SK-N-SH (cell line): ENCODE measurements around the gene ZNF486. TPM values are rescaled to one million over a fixed set of nuclear protein-coding genes. Genes with fewer than 3 reads are reported as not detected.

Experiments used
- CTCF ChIA-PET: fragments of 300-600, 350-600 bp; formaldehyde crosslinking; extraction: SDS; loops from one replicate; lab custom pipeline; 2021; lab: Yijun Ruan, JAX
- POLR2A ChIA-PET: fragments of 350-600 bp; sonication (Branson Sonifier 250); formaldehyde crosslinking; extraction: SDS; loops from one replicate; lab custom pipeline; 2020; ENCODE audit warnings: antibody characterized with exemption, inconsistent platforms; lab: Yijun Ruan, JAX
- DNase-seq: peaks from one replicate; pipeline ENCODE4 v3.0.0; 2012
- H2AFZ ChIP-seq: fragments of 200-600 bp; sonication (generic); 2 replicates; pipeline ENCODE4 v1.8.1; 2016; ENCODE audit warnings: antibody characterized with exemption, mild to moderate bottlenecking, low read depth
- H3F3A ChIP-seq: fragments of 200-600 bp; sonication (generic); replicated peaks from 2 replicates; pipeline ENCODE3; 2016; ENCODE audit warnings: antibody characterized with exemption, mild to moderate bottlenecking; ENCODE audit not compliant: insufficient read depth
- H3K27ac ChIP-seq, 2 experiments: fragments of 200-500 bp in 1 of 2; fragments of 200-600 bp in 1 of 2; sonication (Bioruptor generic) in 1 of 2; sonication (generic), shearing (Covaris generic) in 1 of 2; 2 replicates each; pipeline versions ENCODE4 v1.5.1 to v1.6.1; 2014 to 2016; ENCODE audit warnings: low read depth in 2 of 2, inconsistent platforms in 1 of 2, low read length in 1 of 2, mild to moderate bottlenecking in 1 of 2, mixed read lengths in 1 of 2
- H3K27me3 ChIP-seq: fragments of 200-600 bp; sonication (generic), shearing (Covaris generic); 2 replicates; pipeline ENCODE4 v1.6.1; 2016; ENCODE audit warnings: mixed run types; ENCODE audit not compliant: insufficient read depth
- H3K36me3 ChIP-seq, 2 experiments: fragments of 200-500 bp in 1 of 2; fragments of 200-600 bp in 1 of 2; sonication (Bioruptor generic) in 1 of 2; sonication (generic) in 1 of 2; replicated peaks in 1 of 2; 2 replicates each; pipeline versions ENCODE3 to v1.5.1; 2014 to 2016; ENCODE audit warnings: low read length in 1 of 2, mild to moderate bottlenecking in 1 of 2; ENCODE audit not compliant: insufficient read depth in 2 of 2, control insufficient read depth in 1 of 2
- H3K4me1 ChIP-seq, 2 experiments: fragments of 200-500 bp in 1 of 2; fragments of 200-600 bp in 1 of 2; sonication (Bioruptor generic) in 1 of 2; sonication (generic), shearing (Covaris generic) in 1 of 2; 2 replicates each; pipeline versions ENCODE4 v1.5.1 to v1.6.1; 2014 to 2016; ENCODE audit warnings: low read depth in 1 of 2, low read length in 1 of 2, mixed run types in 1 of 2; ENCODE audit not compliant: insufficient read depth in 2 of 2, control insufficient read depth in 1 of 2
- H3K4me2 ChIP-seq: fragments of 200-600 bp; sonication (generic), shearing (Covaris generic); 2 replicates; pipeline ENCODE4 v1.6.1; 2017; ENCODE audit warnings: mixed run types
- H3K4me3 ChIP-seq, 2 experiments: fragments of 200-500 bp in 1 of 2; fragments of 200-600 bp in 1 of 2; sonication (Bioruptor generic) in 1 of 2; sonication (generic), shearing (Covaris generic) in 1 of 2; 2 replicates each; pipeline versions ENCODE4 v1.5.1 to v1.8.1; 2014 to 2016; ENCODE audit warnings: low read depth in 2 of 2, inconsistent platforms in 1 of 2, low read length in 1 of 2, mild to moderate bottlenecking in 1 of 2, mixed read lengths in 1 of 2, moderate library complexity in 1 of 2
- H3K79me2 ChIP-seq: fragments of 200-600 bp; sonication (generic); 2 replicates; pipeline ENCODE4 v1.8.1; 2017; ENCODE audit warnings: mild to moderate bottlenecking; ENCODE audit not compliant: insufficient read depth
- H3K9ac ChIP-seq: fragments of 200-600 bp; sonication (generic); 2 replicates; pipeline ENCODE4 v1.6.1; 2017; ENCODE audit warnings: mixed run types
- H3K9me2 ChIP-seq: fragments of 200-600 bp; sonication (generic); 2 replicates; pipeline ENCODE4 v1.6.1; 2017; ENCODE audit warnings: mixed run types
- H3K9me3 ChIP-seq: fragments of 200-600 bp; sonication (generic); 2 replicates; pipeline ENCODE4 v1.6.1; 2017; ENCODE audit warnings: mixed run types, mild to moderate bottlenecking, moderate library complexity
- H4K20me1 ChIP-seq: fragments of 200-600 bp; sonication (generic); 2 replicates; pipeline ENCODE4 v1.6.1; 2017; ENCODE audit warnings: mild to moderate bottlenecking, mixed run types; ENCODE audit not compliant: insufficient read depth
- CTCF ChIP-seq: fragments of 200-600 bp; sonication (generic); IDR thresholded peaks from 2 replicates; pipeline ENCODE4 v1.6.1; 2017; ENCODE audit warnings: antibody characterized with exemption, mild to moderate bottlenecking, moderate library complexity
- ELF1 ChIP-seq: IDR thresholded peaks from 2 replicates; pipeline ENCODE4 v1.4.0; 2012
- EP300 ChIP-seq, 2 experiments: IDR thresholded peaks; 2 replicates each; pipeline versions ENCODE4 v1.4.0 to v1.6.1; 2012; ENCODE audit warnings: borderline replicate concordance in 1 of 2, low read depth in 1 of 2, low read length in 1 of 2
- EZH2phosphoT487 ChIP-seq: fragments of 200-600 bp; sonication (generic); IDR thresholded peaks from 2 replicates; pipeline ENCODE4 v1.6.1; 2017; ENCODE audit warnings: low read depth, mixed run types, mild to moderate bottlenecking, antibody characterized with exemption, moderate library complexity, borderline replicate concordance
- FOSL2 ChIP-seq: IDR thresholded peaks from 2 replicates; pipeline ENCODE4 v1.4.0; 2012; ENCODE audit warnings: low read depth, mild to moderate bottlenecking, moderate library complexity, borderline replicate concordance
- FOXJ3 ChIP-seq: sonication (generic); formaldehyde crosslinking; IDR thresholded peaks from 2 replicates; pipeline ENCODE4 v1.5.1; 2020; ENCODE audit warnings: mild to moderate bottlenecking, missing genetic modification reagents
- FOXM1 ChIP-seq: IDR thresholded peaks from 2 replicates; pipeline ENCODE4 v1.4.0; 2012; ENCODE audit warnings: low read depth, mild to moderate bottlenecking
- GATA2 ChIP-seq: sonication (generic); formaldehyde crosslinking; IDR thresholded peaks from 2 replicates; pipeline ENCODE4 v1.5.0; 2020; ENCODE audit warnings: mild to moderate bottlenecking, missing genetic modification reagents
- MEF2A ChIP-seq: IDR thresholded peaks from 2 replicates; pipeline ENCODE4 v1.4.0; 2012; ENCODE audit warnings: low read depth, borderline replicate concordance
- PBX3 ChIP-seq: IDR thresholded peaks from 2 replicates; pipeline ENCODE4; 2012
- POLR2AphosphoS5 ChIP-seq: IDR thresholded peaks from 2 replicates; pipeline ENCODE4 v1.6.1; 2012; ENCODE audit warnings: low read depth, low read length
- RFX5 ChIP-seq: IDR thresholded peaks from 2 replicates; pipeline ENCODE4 v1.6.1; 2012; ENCODE audit warnings: mild to moderate bottlenecking, improper control_type of control experiment, low read length
- RXRA ChIP-seq: IDR thresholded peaks from 2 replicates; pipeline ENCODE4 v1.4.0; 2012; ENCODE audit warnings: low read depth, mild to moderate bottlenecking, borderline replicate concordance
- SIN3A ChIP-seq: IDR thresholded peaks from 2 replicates; pipeline ENCODE4 v1.6.1; 2012; ENCODE audit warnings: low read depth, mild to moderate bottlenecking, low read length, moderate library complexity, borderline replicate concordance
- TCF12 ChIP-seq: IDR thresholded peaks from 2 replicates; pipeline ENCODE4 v1.4.0; 2012
- YY1 ChIP-seq: IDR thresholded peaks from 2 replicates; pipeline ENCODE4 v1.4.0; 2012; ENCODE audit warnings: low read depth, mild to moderate bottlenecking
- WGBS: methylation state at CpG from one replicate; pipeline ENCODE4 v1.1.6; 2017; ENCODE audit warnings: low lambda C conversion rate; 5-methylcytosine and 5-hydroxymethylcytosine counted together
- polyA plus RNA-seq, 3 experiments: library from polyadenylated mRNA; depleted of rRNA; stranded (reverse); fragments of >200 nt; gene quantifications; 2 replicates each; pipeline ENCODE4 v1.2.3, GENCODE V29; 2012
- TF ChIP-seq, protein P1 (sequence below): fragments of 150-350 bp; IDR thresholded peaks from 2 replicates; pipeline ENCODE4 v1.6.1; 2017; ENCODE audit warnings: antibody characterized with exemption, low read length, low read depth, borderline replicate concordance
- TF ChIP-seq, protein P2 (sequence below): IDR thresholded peaks from 2 replicates; pipeline ENCODE4 v1.4.0; 2012; ENCODE audit warnings: low read depth

ZNF486 gene
- polyA plus RNA-seq, 1 of the 3 experiments (the other 2 are of a cell fraction), result 2.0 TPM

DNA sequence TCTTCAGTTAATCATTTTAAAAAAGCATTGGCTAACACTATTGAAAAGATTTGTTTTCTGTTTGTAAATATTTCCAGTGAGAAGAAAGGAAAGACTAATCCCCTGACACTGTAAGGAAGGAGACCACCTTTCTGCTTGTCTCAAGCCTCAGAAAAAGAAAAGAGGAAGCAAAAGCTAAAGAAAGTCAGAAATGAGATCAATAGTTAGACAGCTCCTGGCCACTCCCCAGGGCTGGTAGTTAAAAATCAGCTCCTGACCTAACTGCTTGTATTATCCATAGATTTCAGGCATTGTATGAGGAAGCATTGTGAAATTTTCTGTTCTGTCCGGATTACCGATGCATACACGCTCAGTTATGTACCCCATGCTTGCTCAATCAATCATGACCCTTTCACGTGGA, 76.6 kb downstream of the ZNF486 start:
- Histone ChIP-seq H3K79me2 (no peaks in the 10 kb centered on the region), H3K9ac (no peak overlapping the region), H3K27me3 (no peaks in the 10 kb centered on the region), H3K27ac (no peak overlapping the region), H3K9me2 (no peaks in the 10 kb centered on the region), H4K20me1 (no peaks in the 10 kb centered on the region), H3F3A (no peaks in the 10 kb centered on the region), H3K4me3 (no peak overlapping the region), H3K9me3 (no peaks in the 10 kb centered on the region), H2AFZ (no peak overlapping the region), H3K36me3 (no peaks in the 10 kb centered on the region), H3K4me2 (no peak overlapping the region), H3K4me1 (peaks cover 0 to 13% of the 10 kb centered on the region in 2 experiments; a peak in 1 of 4 replicates)
- no peak for DNase-seq
- 30% methylated on average over 4 of the region's 4 CpGs for WGBS
- POLR2A ChIA-PET, result no interaction called here
- TF ChIP-seq RXRA (no peak), PBX3 (no peak), FOXJ3 (CRISPR knock-in tag) (no peak), EZH2phosphoT487 (no peak), GATA2 (CRISPR knock-in tag) (no peak), FOSL2 (no peak), ELF1 (no peak), EP300 (IDR thresholded peaks at IDR 0.05; ENCODE audit: borderline replicate concordance in 1 of 2, low read depth in 1 of 2, low read length in 1 of 2) (no peak), POLR2AphosphoS5 (no peak)
- CTCF ChIA-PET, result interaction anchor here (2.4 kb wide), 1 partner anchor 117 kb away, joined by 9 read pairs; no protein-coding TSS in a partner anchor

DNA sequence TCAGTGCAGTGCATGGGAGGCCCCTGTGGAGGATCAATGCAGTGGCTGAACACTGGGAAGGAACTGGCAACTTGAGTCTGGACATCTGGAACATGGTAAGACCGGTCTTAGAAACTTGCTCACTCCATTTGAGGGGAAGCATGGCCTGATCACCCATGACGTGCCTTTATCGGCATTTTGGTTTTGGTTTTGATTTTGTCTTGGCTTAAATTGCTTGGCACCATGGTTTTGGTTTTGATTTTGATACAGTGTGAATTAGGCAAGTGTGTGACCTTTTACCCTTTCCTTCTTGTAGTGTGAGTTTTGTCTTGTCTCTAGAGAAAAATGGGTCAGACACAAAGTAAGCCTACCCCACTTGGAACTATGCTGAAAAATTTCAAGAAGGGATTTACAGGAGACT, 77.3 kb downstream of the ZNF486 start:
- Histone ChIP-seq H3K4me2 (no peak overlapping the region), H3K9ac (no peak overlapping the region), H3K79me2 (no peaks in the 10 kb centered on the region), H3K9me3 (no peaks in the 10 kb centered on the region), H3K27ac (no peak overlapping the region), H3K36me3 (no peaks in the 10 kb centered on the region), H3K4me3 (no peak overlapping the region), H3K27me3 (no peaks in the 10 kb centered on the region), H3F3A (no peaks in the 10 kb centered on the region), H3K9me2 (no peaks in the 10 kb centered on the region), H3K4me1 (peaks cover 0 to 10% of the 10 kb centered on the region in 2 experiments; a peak in 1 of 4 replicates), H4K20me1 (no peaks in the 10 kb centered on the region), H2AFZ (no peak overlapping the region)
- DNase-seq, result no peak
- CTCF ChIA-PET, result no interaction called here
- 63% methylated on average over 2 of the region's 3 CpGs for WGBS
- POLR2A ChIA-PET, result no interaction called here
- no peak for TF ChIP-seq SIN3A
- TF ChIP-seq, protein P1, sequence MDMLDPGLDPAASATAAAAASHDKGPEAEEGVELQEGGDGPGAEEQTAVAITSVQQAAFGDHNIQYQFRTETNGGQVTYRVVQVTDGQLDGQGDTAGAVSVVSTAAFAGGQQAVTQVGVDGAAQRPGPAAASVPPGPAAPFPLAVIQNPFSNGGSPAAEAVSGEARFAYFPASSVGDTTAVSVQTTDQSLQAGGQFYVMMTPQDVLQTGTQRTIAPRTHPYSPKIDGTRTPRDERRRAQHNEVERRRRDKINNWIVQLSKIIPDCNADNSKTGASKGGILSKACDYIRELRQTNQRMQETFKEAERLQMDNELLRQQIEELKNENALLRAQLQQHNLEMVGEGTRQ, result no peak
- TF ChIP-seq EZH2phosphoT487, result no peak
- no peak for TF ChIP-seq MEF2A
- no peak for TF ChIP-seq RFX5
- TF ChIP-seq FOSL2, result no peak
- TF ChIP-seq FOXM1, result no peak
- no peak for TF ChIP-seq TCF12
- TF ChIP-seq, protein P2, sequence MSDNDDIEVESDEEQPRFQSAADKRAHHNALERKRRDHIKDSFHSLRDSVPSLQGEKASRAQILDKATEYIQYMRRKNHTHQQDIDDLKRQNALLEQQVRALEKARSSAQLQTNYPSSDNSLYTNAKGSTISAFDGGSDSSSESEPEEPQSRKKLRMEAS, result no peak
- no peak for TF ChIP-seq CTCF
- TF ChIP-seq YY1, result no peak
